SK-N-SH (cell line): Measurements from ENCODE around the gene DFFB.

ENCODE experiments used
- CTCF ChIP-seq: fragments of 200-600 bp; sonication (generic); IDR thresholded peaks from 2 replicates; pipeline ENCODE4 v1.6.1; 2017; ENCODE audit warnings: antibody characterized with exemption, mild to moderate bottlenecking, moderate library complexity
- EP300 ChIP-seq, 2 experiments: IDR thresholded peaks; 2 replicates each; pipeline versions ENCODE4 v1.4.0 to v1.6.1; 2012; ENCODE audit warnings: borderline replicate concordance in 1 of 2, low read depth in 1 of 2, low read length in 1 of 2
- RAD21 ChIP-seq: IDR thresholded peaks from 2 replicates; pipeline ENCODE4 v1.6.1; 2012; ENCODE audit warnings: mild to moderate bottlenecking, low read length
- TCF12 ChIP-seq: IDR thresholded peaks from 2 replicates; pipeline ENCODE4 v1.4.0; 2012
- USF2 ChIP-seq: fragments of 150-350 bp; IDR thresholded peaks from 2 replicates; pipeline ENCODE4 v1.6.1; 2017; ENCODE audit warnings: antibody characterized with exemption, low read length, low read depth, borderline replicate concordance
- TF ChIP-seq, protein P1 (sequence below): IDR thresholded peaks from 2 replicates; pipeline ENCODE4; 2012

DNA sequence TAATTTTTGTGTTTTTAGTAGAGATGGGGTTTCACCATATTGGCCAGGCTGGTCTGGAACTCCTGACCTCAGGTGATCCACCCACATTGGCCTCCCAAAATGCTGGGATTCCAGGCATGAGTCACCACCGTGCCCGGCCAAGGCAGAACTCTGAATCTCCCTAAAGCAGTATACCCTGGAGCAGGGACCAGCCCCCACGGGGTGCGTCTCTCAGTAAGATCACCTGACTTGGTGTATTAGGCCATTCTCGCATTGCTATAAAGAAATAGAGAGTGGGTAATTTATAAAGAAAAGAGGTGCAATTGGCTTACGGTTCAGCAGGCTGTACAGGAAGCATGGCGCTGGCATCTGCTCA, 14.2 kb downstream of the DFFB start:
- TF ChIP-seq CTCF: no peak
- TF ChIP-seq USF2: no peak
- TF ChIP-seq TCF12: no peak
- no peak for TF ChIP-seq RAD21
- TF ChIP-seq, protein P1, sequence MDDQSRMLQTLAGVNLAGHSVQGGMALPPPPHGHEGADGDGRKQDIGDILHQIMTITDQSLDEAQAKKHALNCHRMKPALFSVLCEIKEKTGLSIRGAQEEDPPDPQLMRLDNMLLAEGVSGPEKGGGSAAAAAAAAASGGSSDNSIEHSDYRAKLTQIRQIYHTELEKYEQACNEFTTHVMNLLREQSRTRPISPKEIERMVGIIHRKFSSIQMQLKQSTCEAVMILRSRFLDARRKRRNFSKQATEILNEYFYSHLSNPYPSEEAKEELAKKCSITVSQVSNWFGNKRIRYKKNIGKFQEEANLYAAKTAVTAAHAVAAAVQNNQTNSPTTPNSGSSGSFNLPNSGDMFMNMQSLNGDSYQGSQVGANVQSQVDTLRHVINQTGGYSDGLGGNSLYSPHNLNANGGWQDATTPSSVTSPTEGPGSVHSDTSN: no peak
- TF ChIP-seq EP300 (IDR thresholded peaks at IDR 0.05; ENCODE audit: borderline replicate concordance in 1 of 2, low read depth in 1 of 2, low read length in 1 of 2): no peak
